WERI-Rb-1 (cell line): ENCODE data around the gene SDC3.

Source experiments
- DNase-seq: peaks from one replicate; pipeline ENCODE4 v3.0.0-alpha.2; 2020
- H3K27ac ChIP-seq: fragments of 250-450 bp; sonication (Bioruptor Pico); 2 replicates; pipeline ENCODE4 v1.5.1; 2020; ENCODE audit warnings: mild to moderate bottlenecking, moderate library complexity
- H3K27me3 ChIP-seq: fragments of 250-450 bp; sonication (Bioruptor Pico); 2 replicates; pipeline ENCODE4 v1.5.1; 2021; ENCODE audit warnings: mild to moderate bottlenecking, low read depth, moderate library complexity; ENCODE audit not compliant: insufficient read depth, severe bottlenecking
- H3K36me3 ChIP-seq: fragments of 250-450 bp; sonication (Bioruptor Pico); 2 replicates; pipeline ENCODE4 v1.5.1; 2020; ENCODE audit warnings: mild to moderate bottlenecking, moderate library complexity
- H3K4me3 ChIP-seq: 2 replicates; pipeline ENCODE4 v1.5.1; 2011; ENCODE audit warnings: low read depth, mild to moderate bottlenecking, control low read depth, low read length
- H3K9me3 ChIP-seq: fragments of 250-450 bp; sonication (Bioruptor Pico); 2 replicates; pipeline ENCODE4 v1.5.1; 2021; ENCODE audit warnings: mild to moderate bottlenecking, moderate library complexity; ENCODE audit not compliant: severe bottlenecking
- TF ChIP-seq, protein P1 (sequence below): IDR thresholded peaks from 2 replicates; pipeline ENCODE4 v1.5.1; 2011; ENCODE audit warnings: low read depth, mild to moderate bottlenecking, control low read depth, inconsistent platforms, low read length

Gene SDC3

DNA sequence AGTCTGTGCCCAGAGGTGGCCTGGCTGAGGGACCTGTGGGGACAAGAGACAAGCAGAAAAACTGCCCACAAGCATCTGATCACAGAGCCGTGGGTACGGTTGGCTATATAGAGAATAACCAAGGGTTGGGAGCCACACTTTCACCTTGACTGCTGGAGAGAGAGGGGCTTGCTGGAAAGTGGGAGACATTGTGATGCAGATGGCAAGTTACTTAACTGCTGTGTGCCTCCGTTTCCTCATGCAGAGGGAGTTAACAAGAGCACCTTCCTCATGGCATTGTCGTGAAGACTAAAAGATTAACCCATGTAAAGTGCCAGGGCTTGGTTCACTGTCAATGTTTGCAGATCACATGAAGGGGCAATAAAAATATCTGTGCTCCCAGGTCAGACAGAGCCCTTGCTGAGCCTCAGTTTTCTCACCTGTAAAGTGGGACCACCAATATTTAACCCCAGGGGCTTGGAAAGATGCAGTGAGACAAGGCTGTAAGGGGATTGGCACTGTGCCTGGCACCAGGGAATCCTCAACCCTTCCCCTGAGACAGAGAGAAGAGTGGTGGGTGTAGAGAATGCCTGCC, 52.8 kb downstream of the SDC3 start:
- H3K27me3 ChIP-seq, result no peaks in the 10 kb centered on the region
- TF ChIP-seq, protein P1, sequence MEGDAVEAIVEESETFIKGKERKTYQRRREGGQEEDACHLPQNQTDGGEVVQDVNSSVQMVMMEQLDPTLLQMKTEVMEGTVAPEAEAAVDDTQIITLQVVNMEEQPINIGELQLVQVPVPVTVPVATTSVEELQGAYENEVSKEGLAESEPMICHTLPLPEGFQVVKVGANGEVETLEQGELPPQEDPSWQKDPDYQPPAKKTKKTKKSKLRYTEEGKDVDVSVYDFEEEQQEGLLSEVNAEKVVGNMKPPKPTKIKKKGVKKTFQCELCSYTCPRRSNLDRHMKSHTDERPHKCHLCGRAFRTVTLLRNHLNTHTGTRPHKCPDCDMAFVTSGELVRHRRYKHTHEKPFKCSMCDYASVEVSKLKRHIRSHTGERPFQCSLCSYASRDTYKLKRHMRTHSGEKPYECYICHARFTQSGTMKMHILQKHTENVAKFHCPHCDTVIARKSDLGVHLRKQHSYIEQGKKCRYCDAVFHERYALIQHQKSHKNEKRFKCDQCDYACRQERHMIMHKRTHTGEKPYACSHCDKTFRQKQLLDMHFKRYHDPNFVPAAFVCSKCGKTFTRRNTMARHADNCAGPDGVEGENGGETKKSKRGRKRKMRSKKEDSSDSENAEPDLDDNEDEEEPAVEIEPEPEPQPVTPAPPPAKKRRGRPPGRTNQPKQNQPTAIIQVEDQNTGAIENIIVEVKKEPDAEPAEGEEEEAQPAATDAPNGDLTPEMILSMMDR, result no peak

DNA sequence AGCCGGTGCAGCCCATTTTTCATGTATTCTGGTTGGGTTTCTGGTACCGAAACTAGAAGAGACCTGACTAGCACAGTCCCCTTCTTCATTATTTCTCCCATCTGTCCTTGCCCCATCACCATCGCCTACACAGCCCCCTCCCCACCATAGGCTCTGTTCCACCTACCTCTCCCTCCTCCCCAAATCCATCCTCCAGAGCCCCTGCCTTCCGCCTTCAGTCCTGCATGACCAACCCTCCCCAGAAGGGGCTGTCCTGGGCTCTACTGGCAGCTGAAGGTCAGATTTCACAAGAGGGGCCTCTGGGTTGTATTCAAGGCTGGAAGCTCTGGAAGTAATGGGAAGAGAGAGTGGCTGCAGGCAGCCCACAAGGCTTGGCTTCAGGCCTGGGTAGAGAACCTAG, 55.2 kb downstream of the SDC3 start:
- DNase-seq, result no peak
- Histone ChIP-seq H3K4me3 (no peak overlapping the region), H3K9me3 (no peaks in the 10 kb centered on the region), H3K27ac (no peak overlapping the region), H3K36me3 (no peaks in the 10 kb centered on the region), H3K27me3 (no peaks in the 10 kb centered on the region)
- TF ChIP-seq, protein P1, result no peak

More for the DNA sequence above, 52.8 kb downstream of the SDC3 start:
- no peaks in the 10 kb centered on the region for H3K36me3 ChIP-seq
- H3K9me3 ChIP-seq, result no peaks in the 10 kb centered on the region
- DNase-seq, result no peak
- H3K27ac ChIP-seq, result no peak overlapping the region
- H3K4me3 ChIP-seq, result no peak overlapping the region

- DNase-seq, result no peak
- TF ChIP-seq, protein P1, result no peak
- Histone ChIP-seq H3K4me3 (no peak overlapping the region), H3K36me3 (no peaks in the 10 kb centered on the region), H3K9me3 (no peaks in the 10 kb centered on the region), H3K27me3 (no peaks in the 10 kb centered on the region), H3K27ac (no peak overlapping the region)
Measured at GRCh38 chr1:30852026-30852425, 56.5 kb downstream of the SDC3 start.

GRCh38 chr1:30851286-30851685, 57.3 kb downstream of the SDC3 start:
- no peak overlapping the region for H3K4me3 ChIP-seq
- H3K9me3 ChIP-seq, result no peaks in the 10 kb centered on the region
- H3K27ac ChIP-seq, result no peak overlapping the region
- no peaks in the 10 kb centered on the region for H3K27me3 ChIP-seq
- DNase-seq, result no peak
- TF ChIP-seq, protein P1, result no peak
- H3K36me3 ChIP-seq, result no peaks in the 10 kb centered on the region

DNA sequence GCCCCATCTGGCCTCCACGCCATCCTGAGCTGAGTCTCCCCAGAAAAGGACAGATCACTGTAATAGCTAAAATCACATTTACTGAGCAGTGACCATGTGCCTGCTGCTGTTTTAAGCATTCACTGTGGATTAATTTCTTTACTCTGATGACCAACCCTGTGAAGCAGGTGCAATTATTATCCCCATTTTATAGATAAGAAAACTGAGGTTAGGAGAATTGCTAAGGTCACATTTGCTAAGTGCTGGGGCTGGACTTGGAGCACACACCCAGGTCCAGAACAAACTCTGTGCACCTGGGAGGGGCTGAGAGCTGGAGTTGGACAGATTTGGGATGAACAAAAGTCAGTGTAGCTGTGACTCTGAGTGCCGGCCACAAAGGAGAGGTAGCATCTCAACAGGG, 58.0 kb downstream of the SDC3 start:
- no peak overlapping the region for H3K27ac ChIP-seq
- no peaks in the 10 kb centered on the region for H3K36me3 ChIP-seq
- TF ChIP-seq, protein P1, result no peak
- H3K9me3 ChIP-seq, result no peaks in the 10 kb centered on the region
- DNase-seq, result no peak
- no peak overlapping the region for H3K4me3 ChIP-seq
- no peaks in the 10 kb centered on the region for H3K27me3 ChIP-seq

- H3K27ac ChIP-seq, result no peak overlapping the region
- H3K4me3 ChIP-seq, result no peak overlapping the region
- no peaks in the 10 kb centered on the region for H3K36me3 ChIP-seq
- no peaks in the 10 kb centered on the region for H3K9me3 ChIP-seq
- TF ChIP-seq, protein P1, result no peak
- H3K27me3 ChIP-seq, result no peaks in the 10 kb centered on the region
- DNase-seq, result no peak
Measured at GRCh38 chr1:30848130-30848529, 60.4 kb downstream of the SDC3 start.
